Endodermal cell (in vitro differentiated cells): ENCODE data around the gene TNFRSF8. TPM values are rescaled to one million over a fixed set of nuclear protein-coding genes. Genes with fewer than 3 reads are reported as not detected.

Source experiments
- DNase-seq: peaks from one replicate; pipeline ENCODE4 v3.0.0-alpha.2; 2017
- H3K27ac ChIP-seq: 2 replicates; pipeline ENCODE4 v1.5.1; 2013; ENCODE audit warnings: mild to moderate bottlenecking, low read depth, low read length, moderate library complexity
- H3K27me3 ChIP-seq: 2 replicates; pipeline ENCODE4 v1.6.1; 2013; ENCODE audit warnings: mild to moderate bottlenecking, low read length, moderate library complexity; ENCODE audit not compliant: insufficient read depth, control insufficient read depth, poor library complexity, severe bottlenecking
- H3K36me3 ChIP-seq: 2 replicates; pipeline ENCODE4 v1.7.0; 2013; ENCODE audit warnings: mild to moderate bottlenecking, low read length, moderate library complexity; ENCODE audit not compliant: control insufficient read depth, insufficient read depth
- H3K4me1 ChIP-seq: one replicate; pipeline ENCODE4 v1.7.0; 2013; ENCODE audit warnings: low read length; ENCODE audit not compliant: control insufficient read depth, insufficient read depth
- H3K4me3 ChIP-seq: 2 replicates; pipeline ENCODE4 v1.5.1; 2013; ENCODE audit warnings: mild to moderate bottlenecking, low read length, moderate library complexity
- H3K9ac ChIP-seq: 2 replicates; pipeline ENCODE4 v1.6.1; 2013; ENCODE audit warnings: mild to moderate bottlenecking, low read length, moderate library complexity; ENCODE audit not compliant: poor library complexity, severe bottlenecking; ENCODE audit errors: extremely low read depth
- H3K9me3 ChIP-seq: 2 replicates; pipeline ENCODE4 v1.6.1; 2013; ENCODE audit warnings: mild to moderate bottlenecking, low read length, moderate library complexity; ENCODE audit not compliant: control insufficient read depth
- H3K27ac Mint-ChIP-seq: 2 replicates; pipeline ENCODE4 v1.8.0; 2020; ENCODE audit warnings: mixed read lengths
- H3K27me3 Mint-ChIP-seq: 2 replicates; pipeline ENCODE4 v1.8.0; 2021; ENCODE audit warnings: mild to moderate bottlenecking, mixed read lengths; ENCODE audit not compliant: insufficient read depth
- H3K36me3 Mint-ChIP-seq: 2 replicates; pipeline ENCODE4 v1.8.0; 2020; ENCODE audit warnings: low read depth, mixed read lengths
- H3K4me1 Mint-ChIP-seq: 2 replicates; pipeline ENCODE4 v1.8.0; 2020; ENCODE audit warnings: mixed read lengths
- H3K4me3 Mint-ChIP-seq: 2 replicates; pipeline ENCODE4 v1.8.0; 2020; ENCODE audit warnings: mild to moderate bottlenecking, moderate library complexity, mixed read lengths
- H3K9me3 Mint-ChIP-seq: 2 replicates; pipeline ENCODE4 v1.8.0; 2020; ENCODE audit warnings: mild to moderate bottlenecking, mixed read lengths
- WGBS, 2 experiments: methylation state at CpG; one replicate each; pipeline versions ENCODE4 v1.1.5 to v1.1.7; 2013; ENCODE audit warnings: missing lambda C conversion rate in 2 of 2, mixed read lengths in 1 of 2; ENCODE audit not compliant: insufficient coverage in 1 of 2, insufficient read length in 1 of 2; 5-methylcytosine and 5-hydroxymethylcytosine counted together
- total RNA-seq, 2 donors: library from RNA; stranded (reverse); fragmentation: NEBNext Ultra II Directional in 1 of 2; extraction: Animal tissue kit (Norgen Biotek cat#: 25700) in 1 of 2; gene quantifications; 2 replicates in 1 of 2; 3 replicates in 1 of 2; pipeline ENCODE4 v1.2.1, GENCODE V29; 2021
- TF ChIP-seq, protein P1 (sequence below): fragments of 200-600 bp; sonication (generic); conservative IDR thresholded peaks from 2 replicates; pipeline ENCODE4 v1.5.0; 2021; ENCODE audit warnings: antibody characterized with exemption, mild to moderate bottlenecking

TNFRSF8 gene
- total RNA-seq, 2 donors from 2014 or later, result 0.69 to 2.3 TPM

DNA sequence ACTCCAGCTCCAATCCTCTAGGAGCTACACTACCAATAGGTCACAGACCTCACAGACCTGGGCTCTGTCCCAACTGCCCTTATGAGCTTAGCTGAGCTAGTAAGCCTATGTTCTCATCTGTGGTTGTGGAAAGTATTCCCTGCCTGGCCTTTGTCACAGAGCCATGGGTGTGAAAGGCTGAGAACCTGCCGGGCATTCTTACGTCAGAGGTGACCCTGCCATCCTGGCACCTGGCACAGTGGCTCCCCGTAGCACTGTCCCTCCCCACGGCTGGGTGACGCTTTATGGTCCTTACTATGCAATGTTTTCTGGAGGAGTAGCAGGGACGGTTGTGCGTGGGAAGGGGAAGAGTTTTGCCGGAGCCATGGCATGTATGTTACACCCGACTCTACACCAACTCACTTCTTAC lies 107.2 kb downstream of the TNFRSF8 start:
- Histone ChIP-seq H3K36me3 (no peaks in the 10 kb centered on the region), H3K4me3 (no peak overlapping the region), H3K27ac (no peak overlapping the region), H3K27me3 (peaks cover 43% of the 10 kb centered on the region), H3K9ac (no peak overlapping the region), H3K4me1 (no peaks in the 10 kb centered on the region), H3K9me3 (no peaks in the 10 kb centered on the region)
- TF ChIP-seq, protein P1, sequence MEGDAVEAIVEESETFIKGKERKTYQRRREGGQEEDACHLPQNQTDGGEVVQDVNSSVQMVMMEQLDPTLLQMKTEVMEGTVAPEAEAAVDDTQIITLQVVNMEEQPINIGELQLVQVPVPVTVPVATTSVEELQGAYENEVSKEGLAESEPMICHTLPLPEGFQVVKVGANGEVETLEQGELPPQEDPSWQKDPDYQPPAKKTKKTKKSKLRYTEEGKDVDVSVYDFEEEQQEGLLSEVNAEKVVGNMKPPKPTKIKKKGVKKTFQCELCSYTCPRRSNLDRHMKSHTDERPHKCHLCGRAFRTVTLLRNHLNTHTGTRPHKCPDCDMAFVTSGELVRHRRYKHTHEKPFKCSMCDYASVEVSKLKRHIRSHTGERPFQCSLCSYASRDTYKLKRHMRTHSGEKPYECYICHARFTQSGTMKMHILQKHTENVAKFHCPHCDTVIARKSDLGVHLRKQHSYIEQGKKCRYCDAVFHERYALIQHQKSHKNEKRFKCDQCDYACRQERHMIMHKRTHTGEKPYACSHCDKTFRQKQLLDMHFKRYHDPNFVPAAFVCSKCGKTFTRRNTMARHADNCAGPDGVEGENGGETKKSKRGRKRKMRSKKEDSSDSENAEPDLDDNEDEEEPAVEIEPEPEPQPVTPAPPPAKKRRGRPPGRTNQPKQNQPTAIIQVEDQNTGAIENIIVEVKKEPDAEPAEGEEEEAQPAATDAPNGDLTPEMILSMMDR, result no peak
- Mint-ChIP-seq H3K36me3 (no peaks in the 10 kb centered on the region), H3K9me3 (no peaks in the 10 kb centered on the region), H3K27ac (no peak overlapping the region), H3K4me3 (no peak overlapping the region), H3K4me1 (peaks cover 11% of the 10 kb centered on the region), H3K27me3 (peaks cover 40% of the 10 kb centered on the region)
- 94 to 100% methylated on average over 2 to 9 of the region's 9 CpGs for WGBS, 2 experiments
- no peak for DNase-seq

- no peak overlapping the region for H3K27ac ChIP-seq
- Mint-ChIP-seq H3K27ac (no peak overlapping the region), H3K4me3 (no peak overlapping the region), H3K4me1 (peaks cover 11% of the 10 kb centered on the region), H3K9me3 (no peaks in the 10 kb centered on the region), H3K27me3 (peaks cover 31% of the 10 kb centered on the region), H3K36me3 (no peaks in the 10 kb centered on the region)
- 91 to 94% methylated on average over 10 to 12 of the region's 12 CpGs for WGBS, 2 experiments
- H3K9me3 ChIP-seq, result no peaks in the 10 kb centered on the region
- DNase-seq, result no peak
- H3K4me1 ChIP-seq, result no peaks in the 10 kb centered on the region
- no peak overlapping the region for H3K4me3 ChIP-seq
- no peaks in the 10 kb centered on the region for H3K36me3 ChIP-seq
- H3K9ac ChIP-seq, result no peak overlapping the region
- TF ChIP-seq, protein P1, result no peak
- peaks cover 39% of the 10 kb centered on the region for H3K27me3 ChIP-seq
Measured at GRCh38 chr1:12171206-12172041, 108.3 kb downstream of the TNFRSF8 start.

DNA sequence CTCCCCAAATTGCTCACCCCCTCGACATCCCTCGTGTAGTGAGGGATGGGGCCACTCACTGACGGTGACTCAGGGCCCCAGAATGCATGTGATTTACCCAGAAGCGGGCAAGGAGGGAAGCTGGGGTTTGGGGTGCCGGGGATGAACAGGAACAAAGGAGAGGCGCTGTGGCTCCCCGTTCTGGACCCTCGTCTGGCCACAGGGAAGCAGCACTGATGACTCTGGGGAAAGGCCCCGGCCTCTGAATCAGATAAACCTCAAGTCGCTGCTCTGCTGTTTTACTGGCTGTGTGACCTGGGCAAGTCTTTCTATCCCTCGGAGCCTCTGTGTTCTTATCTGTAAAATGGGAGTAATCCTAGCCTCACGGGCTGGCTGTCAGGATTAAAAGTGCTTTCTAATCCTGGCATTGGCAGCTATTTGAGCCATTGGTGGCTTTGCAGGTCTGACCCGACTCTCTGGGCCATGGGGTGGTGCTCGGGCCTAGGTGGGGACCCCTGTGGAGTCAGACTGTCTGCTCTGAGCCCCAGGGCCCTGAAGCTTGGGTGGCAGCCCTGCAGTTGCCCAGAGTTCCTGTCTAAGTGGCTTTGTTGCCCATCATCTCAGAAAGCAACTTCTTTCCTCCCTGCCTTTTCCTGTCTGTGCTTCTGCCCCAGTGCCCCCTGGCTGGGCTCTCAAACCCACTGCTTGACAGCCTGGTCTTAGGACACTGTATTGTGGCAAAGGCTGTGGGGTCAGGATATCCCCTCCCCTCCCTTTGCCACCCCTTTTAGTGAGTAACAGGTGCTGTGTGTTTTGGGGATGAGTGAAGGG lies 109.1 kb downstream of the TNFRSF8 start:
- no peak overlapping the region for H3K27ac Mint-ChIP-seq
- H3K9me3 Mint-ChIP-seq, result no peaks in the 10 kb centered on the region
- H3K4me1 ChIP-seq, result no peaks in the 10 kb centered on the region
- TF ChIP-seq, protein P1, result no peak
- no peaks in the 10 kb centered on the region for H3K36me3 ChIP-seq
- H3K4me3 ChIP-seq, result no peak overlapping the region
- H3K36me3 Mint-ChIP-seq, result no peaks in the 10 kb centered on the region
- H3K9ac ChIP-seq, result no peak overlapping the region
- peaks cover 28% of the 10 kb centered on the region for H3K27me3 Mint-ChIP-seq
- 94 to 95% methylated on average over 11 to 14 of the region's 14 CpGs for WGBS, 2 experiments
- no peaks in the 10 kb centered on the region for H3K9me3 ChIP-seq
- no peak overlapping the region for H3K4me3 Mint-ChIP-seq
- no peak overlapping the region for H3K27ac ChIP-seq
- peaks cover 31% of the 10 kb centered on the region for H3K27me3 ChIP-seq
- DNase-seq, result no peak
- H3K4me1 Mint-ChIP-seq, result peaks cover 11% of the 10 kb centered on the region
